SK-N-SH (cell line): ENCODE measurements around the gene UBE2D2. TPM values are rescaled to one million over a fixed set of nuclear protein-coding genes. Genes with fewer than 3 reads are reported as not detected.

Experiments used
- CTCF ChIA-PET: fragments of 300-600, 350-600 bp; formaldehyde crosslinking; extraction: SDS; loops from one replicate; lab custom pipeline; 2021; lab: Yijun Ruan, JAX
- POLR2A ChIA-PET: fragments of 350-600 bp; sonication (Branson Sonifier 250); formaldehyde crosslinking; extraction: SDS; loops from one replicate; lab custom pipeline; 2020; ENCODE audit warnings: antibody characterized with exemption, inconsistent platforms; lab: Yijun Ruan, JAX
- DNase-seq: peaks from one replicate; pipeline ENCODE4 v3.0.0; 2012
- H2AFZ ChIP-seq: fragments of 200-600 bp; sonication (generic); 2 replicates; pipeline ENCODE4 v1.8.1; 2016; ENCODE audit warnings: antibody characterized with exemption, mild to moderate bottlenecking, low read depth
- H3F3A ChIP-seq: fragments of 200-600 bp; sonication (generic); replicated peaks from 2 replicates; pipeline ENCODE3; 2016; ENCODE audit warnings: antibody characterized with exemption, mild to moderate bottlenecking; ENCODE audit not compliant: insufficient read depth
- H3K27ac ChIP-seq, 2 experiments: fragments of 200-500 bp in 1 of 2; fragments of 200-600 bp in 1 of 2; sonication (Bioruptor generic) in 1 of 2; sonication (generic), shearing (Covaris generic) in 1 of 2; 2 replicates each; pipeline versions ENCODE4 v1.5.1 to v1.6.1; 2014 to 2016; ENCODE audit warnings: low read depth in 2 of 2, inconsistent platforms in 1 of 2, low read length in 1 of 2, mild to moderate bottlenecking in 1 of 2, mixed read lengths in 1 of 2
- H3K27me3 ChIP-seq: fragments of 200-600 bp; sonication (generic), shearing (Covaris generic); 2 replicates; pipeline ENCODE4 v1.6.1; 2016; ENCODE audit warnings: mixed run types; ENCODE audit not compliant: insufficient read depth
- H3K36me3 ChIP-seq, 2 experiments: fragments of 200-500 bp in 1 of 2; fragments of 200-600 bp in 1 of 2; sonication (Bioruptor generic) in 1 of 2; sonication (generic) in 1 of 2; replicated peaks in 1 of 2; 2 replicates each; pipeline versions ENCODE3 to v1.5.1; 2014 to 2016; ENCODE audit warnings: low read length in 1 of 2, mild to moderate bottlenecking in 1 of 2; ENCODE audit not compliant: insufficient read depth in 2 of 2, control insufficient read depth in 1 of 2
- H3K4me1 ChIP-seq, 2 experiments: fragments of 200-500 bp in 1 of 2; fragments of 200-600 bp in 1 of 2; sonication (Bioruptor generic) in 1 of 2; sonication (generic), shearing (Covaris generic) in 1 of 2; 2 replicates each; pipeline versions ENCODE4 v1.5.1 to v1.6.1; 2014 to 2016; ENCODE audit warnings: low read depth in 1 of 2, low read length in 1 of 2, mixed run types in 1 of 2; ENCODE audit not compliant: insufficient read depth in 2 of 2, control insufficient read depth in 1 of 2
- H3K4me2 ChIP-seq: fragments of 200-600 bp; sonication (generic), shearing (Covaris generic); 2 replicates; pipeline ENCODE4 v1.6.1; 2017; ENCODE audit warnings: mixed run types
- H3K4me3 ChIP-seq, 2 experiments: fragments of 200-500 bp in 1 of 2; fragments of 200-600 bp in 1 of 2; sonication (Bioruptor generic) in 1 of 2; sonication (generic), shearing (Covaris generic) in 1 of 2; 2 replicates each; pipeline versions ENCODE4 v1.5.1 to v1.8.1; 2014 to 2016; ENCODE audit warnings: low read depth in 2 of 2, inconsistent platforms in 1 of 2, low read length in 1 of 2, mild to moderate bottlenecking in 1 of 2, mixed read lengths in 1 of 2, moderate library complexity in 1 of 2
- H3K79me2 ChIP-seq: fragments of 200-600 bp; sonication (generic); 2 replicates; pipeline ENCODE4 v1.8.1; 2017; ENCODE audit warnings: mild to moderate bottlenecking; ENCODE audit not compliant: insufficient read depth
- H3K9ac ChIP-seq: fragments of 200-600 bp; sonication (generic); 2 replicates; pipeline ENCODE4 v1.6.1; 2017; ENCODE audit warnings: mixed run types
- H3K9me2 ChIP-seq: fragments of 200-600 bp; sonication (generic); 2 replicates; pipeline ENCODE4 v1.6.1; 2017; ENCODE audit warnings: mixed run types
- H3K9me3 ChIP-seq: fragments of 200-600 bp; sonication (generic); 2 replicates; pipeline ENCODE4 v1.6.1; 2017; ENCODE audit warnings: mixed run types, mild to moderate bottlenecking, moderate library complexity
- H4K20me1 ChIP-seq: fragments of 200-600 bp; sonication (generic); 2 replicates; pipeline ENCODE4 v1.6.1; 2017; ENCODE audit warnings: mild to moderate bottlenecking, mixed run types; ENCODE audit not compliant: insufficient read depth
- CHD2 ChIP-seq: fragments of 150-350 bp; IDR thresholded peaks from 2 replicates; pipeline ENCODE4 v1.6.1; 2018; ENCODE audit warnings: low read length; ENCODE audit not compliant: partially characterized antibody
- CTCF ChIP-seq: fragments of 200-600 bp; sonication (generic); IDR thresholded peaks from 2 replicates; pipeline ENCODE4 v1.6.1; 2017; ENCODE audit warnings: antibody characterized with exemption, mild to moderate bottlenecking, moderate library complexity
- ELF1 ChIP-seq: IDR thresholded peaks from 2 replicates; pipeline ENCODE4 v1.4.0; 2012
- EP300 ChIP-seq, 2 experiments: IDR thresholded peaks; 2 replicates each; pipeline versions ENCODE4 v1.4.0 to v1.6.1; 2012; ENCODE audit warnings: borderline replicate concordance in 1 of 2, low read depth in 1 of 2, low read length in 1 of 2
- EZH2phosphoT487 ChIP-seq: fragments of 200-600 bp; sonication (generic); IDR thresholded peaks from 2 replicates; pipeline ENCODE4 v1.6.1; 2017; ENCODE audit warnings: low read depth, mixed run types, mild to moderate bottlenecking, antibody characterized with exemption, moderate library complexity, borderline replicate concordance
- FOXM1 ChIP-seq: IDR thresholded peaks from 2 replicates; pipeline ENCODE4 v1.4.0; 2012; ENCODE audit warnings: low read depth, mild to moderate bottlenecking
- GATA2 ChIP-seq: sonication (generic); formaldehyde crosslinking; IDR thresholded peaks from 2 replicates; pipeline ENCODE4 v1.5.0; 2020; ENCODE audit warnings: mild to moderate bottlenecking, missing genetic modification reagents
- JUND ChIP-seq: IDR thresholded peaks from 2 replicates; pipeline ENCODE4 v1.4.0; 2012
- MEF2A ChIP-seq: IDR thresholded peaks from 2 replicates; pipeline ENCODE4 v1.4.0; 2012; ENCODE audit warnings: low read depth, borderline replicate concordance
- NFIC ChIP-seq: IDR thresholded peaks from 2 replicates; pipeline ENCODE4 v1.4.0; 2012; ENCODE audit warnings: borderline replicate concordance
- RCOR1 ChIP-seq: fragments of 150-350 bp; IDR thresholded peaks from 2 replicates; pipeline ENCODE4 v1.6.1; 2017; ENCODE audit warnings: antibody characterized with exemption, low read length
- REST ChIP-seq: IDR thresholded peaks from 2 replicates; pipeline ENCODE4 v1.6.1; 2012; ENCODE audit warnings: mild to moderate bottlenecking, low read depth, low read length, moderate library complexity
- SIN3A ChIP-seq: IDR thresholded peaks from 2 replicates; pipeline ENCODE4 v1.6.1; 2012; ENCODE audit warnings: low read depth, mild to moderate bottlenecking, low read length, moderate library complexity, borderline replicate concordance
- USF1 ChIP-seq: IDR thresholded peaks from 2 replicates; pipeline ENCODE4 v1.4.0; 2012; ENCODE audit warnings: low read depth, borderline replicate concordance
- YY1 ChIP-seq: IDR thresholded peaks from 2 replicates; pipeline ENCODE4 v1.4.0; 2012; ENCODE audit warnings: low read depth, mild to moderate bottlenecking
- WGBS: methylation state at CpG from one replicate; pipeline ENCODE4 v1.1.6; 2017; ENCODE audit warnings: low lambda C conversion rate; 5-methylcytosine and 5-hydroxymethylcytosine counted together
- polyA plus RNA-seq, 3 experiments: library from polyadenylated mRNA; depleted of rRNA; stranded (reverse); fragments of >200 nt; gene quantifications; 2 replicates each; pipeline ENCODE4 v1.2.3, GENCODE V29; 2012
- TF ChIP-seq, protein P1 (sequence below): IDR thresholded peaks from 2 replicates; pipeline ENCODE4; 2012
- TF ChIP-seq, protein P2 (sequence below): fragments of 150-350 bp; IDR thresholded peaks from 2 replicates; pipeline ENCODE4 v1.6.1; 2017; ENCODE audit warnings: antibody characterized with exemption, low read length, low read depth, borderline replicate concordance

Gene UBE2D2
- polyA plus RNA-seq, 1 of the 3 experiments (the other 2 are of a cell fraction): 24.5 TPM

DNA sequence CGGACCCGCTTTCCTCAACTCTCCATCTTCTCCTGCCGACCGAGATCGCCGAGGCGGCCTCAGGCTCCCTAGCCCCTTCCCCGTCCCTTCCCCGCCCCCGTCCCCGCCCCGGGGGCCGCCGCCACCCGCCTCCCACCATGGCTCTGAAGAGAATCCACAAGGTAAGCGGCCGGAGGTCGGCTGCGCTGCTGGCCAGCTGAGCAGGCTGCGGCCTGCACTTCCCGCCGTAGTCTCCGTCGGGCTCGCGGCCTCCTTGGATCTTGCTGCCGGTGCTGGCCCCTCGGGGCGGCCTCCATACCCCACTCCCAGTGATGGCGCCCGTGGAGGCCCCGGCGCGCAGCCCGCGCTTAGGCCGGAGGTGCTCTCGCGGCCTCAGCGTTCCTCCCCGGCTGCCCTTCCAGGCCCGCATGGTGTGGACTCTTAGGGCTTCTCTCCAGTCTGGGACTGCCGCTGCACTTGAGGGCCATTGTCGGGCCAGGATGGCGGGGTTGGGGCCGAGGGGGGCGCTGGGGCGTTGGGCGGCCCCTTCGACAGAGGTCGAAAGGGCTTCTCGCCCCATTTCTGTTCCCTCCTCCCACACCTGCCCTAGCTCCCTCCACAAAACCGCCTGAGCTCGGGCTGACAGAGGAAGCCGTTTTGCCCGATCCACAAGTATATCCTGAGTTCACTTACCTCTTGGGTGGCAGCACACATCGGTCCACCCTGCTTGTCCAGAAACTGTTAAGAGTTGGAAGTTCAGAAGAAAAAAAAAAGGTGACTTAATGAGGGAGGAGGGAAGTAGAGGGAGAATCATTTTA is 714 bp downstream of the UBE2D2 start:
- H3K4me2 ChIP-seq: peak overlapping the region; percentile 78
- peaks cover 55% of the 10 kb centered on the region for H3K79me2 ChIP-seq
- WGBS: under 1% methylated on average over 25 of the region's 57 CpGs
- H2AFZ ChIP-seq: peak overlapping the region; percentile 46; the same call in 1 of the 2 replicates
- peaks cover 7 to 13% of the 10 kb centered on the region in 2 experiments for H3K36me3 ChIP-seq
- peaks cover 51% of the 10 kb centered on the region for H4K20me1 ChIP-seq
- H3K27me3 ChIP-seq: no peaks in the 10 kb centered on the region
- TF ChIP-seq, protein P1, sequence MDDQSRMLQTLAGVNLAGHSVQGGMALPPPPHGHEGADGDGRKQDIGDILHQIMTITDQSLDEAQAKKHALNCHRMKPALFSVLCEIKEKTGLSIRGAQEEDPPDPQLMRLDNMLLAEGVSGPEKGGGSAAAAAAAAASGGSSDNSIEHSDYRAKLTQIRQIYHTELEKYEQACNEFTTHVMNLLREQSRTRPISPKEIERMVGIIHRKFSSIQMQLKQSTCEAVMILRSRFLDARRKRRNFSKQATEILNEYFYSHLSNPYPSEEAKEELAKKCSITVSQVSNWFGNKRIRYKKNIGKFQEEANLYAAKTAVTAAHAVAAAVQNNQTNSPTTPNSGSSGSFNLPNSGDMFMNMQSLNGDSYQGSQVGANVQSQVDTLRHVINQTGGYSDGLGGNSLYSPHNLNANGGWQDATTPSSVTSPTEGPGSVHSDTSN: no peak
- TF ChIP-seq, all 33 proteins: peak for 0
- peaks cover 4% of the 10 kb centered on the region for H3F3A ChIP-seq
- peak overlapping the region; percentile 98 for H3K9ac ChIP-seq
- no peaks in the 10 kb centered on the region for H3K9me2 ChIP-seq
- no peaks in the 10 kb centered on the region for H3K9me3 ChIP-seq
- DNase-seq: peak; percentile 83
- H3K27ac ChIP-seq: peak overlapping the region; percentile 87 to 88
- peak overlapping the region; percentile 69 to 73 for H3K4me3 ChIP-seq
- H3K4me1 ChIP-seq: peaks cover 11 to 20% of the 10 kb centered on the region in 2 experiments; a peak in 3 of 4 replicates
- POLR2A ChIA-PET: interaction anchor here (0.5 to 1.7 kb wide), 10 partner anchors 10 to 196 kb away, joined by 3 to 8 read pairs (median 4); partner anchors contain the start of genes CXXC5 and DNAJC18
- CTCF ChIA-PET: interaction anchor here (1.0 to 6.9 kb wide), 7 partner anchors 14 to 204 kb away, joined by 3 to 48 read pairs (median 8); no protein-coding TSS in a partner anchor

DNA sequence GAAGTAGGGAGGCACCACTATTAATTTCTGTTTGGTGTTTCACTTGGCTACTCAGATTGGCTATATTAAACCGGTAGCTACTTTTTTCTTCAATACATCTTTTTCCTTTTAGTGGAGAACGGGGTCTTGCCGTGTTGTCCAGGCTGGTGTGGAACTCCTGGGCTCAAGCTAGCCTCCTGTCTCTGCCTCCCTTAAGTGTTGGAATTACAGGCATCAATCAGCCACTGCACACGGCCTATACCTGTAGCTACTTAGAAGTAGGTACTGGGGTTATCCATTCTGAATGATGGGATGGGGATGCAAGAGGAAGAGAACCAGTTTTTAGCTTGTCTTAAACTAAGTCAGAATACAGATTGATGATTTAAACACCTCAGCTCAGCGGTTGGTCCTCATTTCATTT is 1.7 kb downstream of the UBE2D2 start:
- H2AFZ ChIP-seq: no peak overlapping the region
- peak overlapping the region; percentile 98 for H3K9ac ChIP-seq
- H3K9me2 ChIP-seq: no peaks in the 10 kb centered on the region
- peaks cover 61% of the 10 kb centered on the region for H4K20me1 ChIP-seq
- no peak for DNase-seq
- ChIA-PET CTCF (interaction anchor here (0.6 to 6.9 kb wide), 8 partner anchors 13 to 214 kb away, joined by 3 to 48 read pairs (median 6); no protein-coding TSS in a partner anchor), POLR2A (no interaction called here)
- H3K79me2 ChIP-seq: peaks cover 65% of the 10 kb centered on the region
- H3K4me2 ChIP-seq: peak overlapping the region; percentile 78
- peaks cover 7 to 22% of the 10 kb centered on the region in 2 experiments for H3K36me3 ChIP-seq
- H3K4me3 ChIP-seq: peak overlapping the region; percentile 69 to 73; a peak in 3 of 4 replicates
- no peaks in the 10 kb centered on the region for H3K27me3 ChIP-seq
- H3F3A ChIP-seq: peaks cover 3% of the 10 kb centered on the region
- H3K4me1 ChIP-seq: peaks cover 11 to 20% of the 10 kb centered on the region in 2 experiments; a peak in 3 of 4 replicates
- peak overlapping the region in 1 of 2 experiments; percentile 88; a peak in 1 of 4 replicates for H3K27ac ChIP-seq
- 14% methylated on average over 5 of the region's 5 CpGs for WGBS
- H3K9me3 ChIP-seq: no peaks in the 10 kb centered on the region
- no peak for TF ChIP-seq RCOR1
- no peak for TF ChIP-seq GATA2
- no peak for TF ChIP-seq MEF2A
- no peak for TF ChIP-seq ELF1
- no peak for TF ChIP-seq NFIC
- TF ChIP-seq, protein P2, sequence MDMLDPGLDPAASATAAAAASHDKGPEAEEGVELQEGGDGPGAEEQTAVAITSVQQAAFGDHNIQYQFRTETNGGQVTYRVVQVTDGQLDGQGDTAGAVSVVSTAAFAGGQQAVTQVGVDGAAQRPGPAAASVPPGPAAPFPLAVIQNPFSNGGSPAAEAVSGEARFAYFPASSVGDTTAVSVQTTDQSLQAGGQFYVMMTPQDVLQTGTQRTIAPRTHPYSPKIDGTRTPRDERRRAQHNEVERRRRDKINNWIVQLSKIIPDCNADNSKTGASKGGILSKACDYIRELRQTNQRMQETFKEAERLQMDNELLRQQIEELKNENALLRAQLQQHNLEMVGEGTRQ: no peak
- TF ChIP-seq EP300 (IDR thresholded peaks at IDR 0.05; ENCODE audit: borderline replicate concordance in 1 of 2, low read depth in 1 of 2, low read length in 1 of 2): no peak
- no peak for TF ChIP-seq SIN3A
- no peak for TF ChIP-seq EZH2phosphoT487
- TF ChIP-seq CTCF: no peak
- no peak for TF ChIP-seq FOXM1
- TF ChIP-seq JUND: no peak
- TF ChIP-seq CHD2: no peak
- TF ChIP-seq YY1: no peak
- TF ChIP-seq REST: no peak
- TF ChIP-seq USF1: no peak
